ENCODE results near the gene INSRR.

- no peak for TF ChIP-seq CTCF (IDR thresholded peaks at IDR 0.05; ENCODE audit: insufficient read depth, low read length, poor library complexity, severe bottlenecking)
- no peak for TF ChIP-seq EZH2phosphoT487 (conservative IDR thresholded peaks at IDR 0.05; ENCODE audit: low read length)
Measured at GRCh38 chr1:156852418-156852874, 6.5 kb downstream of the INSRR start.
